NB4 (cell line): Measurements from ENCODE around the gene MUSTN1.

ENCODE experiments used
- POLR2A ChIP-seq: IDR thresholded peaks from 2 replicates; pipeline ENCODE4 v1.6.1; 2011; ENCODE audit warnings: mild to moderate bottlenecking; ENCODE audit not compliant: insufficient read length; ENCODE audit errors: extremely low read depth
- TF ChIP-seq, protein P1 (sequence below): IDR thresholded peaks from one replicate; pipeline ENCODE4 v1.5.1; 2012; ENCODE audit warnings: low read depth, low read length
- TF ChIP-seq, protein P2 (sequence below): IDR thresholded peaks from 2 replicates; pipeline ENCODE4 v1.6.1; 2011; ENCODE audit warnings: low read depth, low read length

DNA sequence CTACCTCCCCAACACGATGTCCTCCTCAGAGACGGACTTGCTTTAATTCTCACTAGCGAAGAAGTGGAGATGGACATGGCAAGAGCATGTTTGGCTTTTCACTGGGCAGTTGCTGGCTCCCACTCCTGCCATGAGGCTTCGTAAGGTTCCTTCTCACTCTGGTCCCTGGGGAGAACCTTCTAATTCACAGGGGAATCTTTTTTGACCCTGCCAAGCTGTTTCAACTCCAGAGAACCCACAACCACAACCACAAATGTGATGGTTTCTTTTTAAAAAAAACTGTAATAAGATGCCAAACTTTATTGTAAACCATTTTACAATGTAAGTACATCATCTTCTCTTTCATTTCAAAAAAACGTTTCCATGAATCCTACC, 1.6 kb upstream of the MUSTN1 start:
- TF ChIP-seq, protein P1, sequence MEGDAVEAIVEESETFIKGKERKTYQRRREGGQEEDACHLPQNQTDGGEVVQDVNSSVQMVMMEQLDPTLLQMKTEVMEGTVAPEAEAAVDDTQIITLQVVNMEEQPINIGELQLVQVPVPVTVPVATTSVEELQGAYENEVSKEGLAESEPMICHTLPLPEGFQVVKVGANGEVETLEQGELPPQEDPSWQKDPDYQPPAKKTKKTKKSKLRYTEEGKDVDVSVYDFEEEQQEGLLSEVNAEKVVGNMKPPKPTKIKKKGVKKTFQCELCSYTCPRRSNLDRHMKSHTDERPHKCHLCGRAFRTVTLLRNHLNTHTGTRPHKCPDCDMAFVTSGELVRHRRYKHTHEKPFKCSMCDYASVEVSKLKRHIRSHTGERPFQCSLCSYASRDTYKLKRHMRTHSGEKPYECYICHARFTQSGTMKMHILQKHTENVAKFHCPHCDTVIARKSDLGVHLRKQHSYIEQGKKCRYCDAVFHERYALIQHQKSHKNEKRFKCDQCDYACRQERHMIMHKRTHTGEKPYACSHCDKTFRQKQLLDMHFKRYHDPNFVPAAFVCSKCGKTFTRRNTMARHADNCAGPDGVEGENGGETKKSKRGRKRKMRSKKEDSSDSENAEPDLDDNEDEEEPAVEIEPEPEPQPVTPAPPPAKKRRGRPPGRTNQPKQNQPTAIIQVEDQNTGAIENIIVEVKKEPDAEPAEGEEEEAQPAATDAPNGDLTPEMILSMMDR, result no peak
- TF ChIP-seq POLR2A, result no peak
- TF ChIP-seq, protein P2, sequence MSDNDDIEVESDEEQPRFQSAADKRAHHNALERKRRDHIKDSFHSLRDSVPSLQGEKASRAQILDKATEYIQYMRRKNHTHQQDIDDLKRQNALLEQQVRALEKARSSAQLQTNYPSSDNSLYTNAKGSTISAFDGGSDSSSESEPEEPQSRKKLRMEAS, result no peak
